Muscle of arm (tissue), 12 donors: ENCODE results near the gene NINL. TPM values are rescaled to one million over a fixed set of nuclear protein-coding genes. Genes with fewer than 3 reads are reported as not detected.
A peak's percentile ranks its signal among the peaks of the same experiment; 100 is the strongest.

Experiments used
- DNase-seq: peaks from one replicate; pipeline ENCODE4 v3.0.0-alpha.2; 2013
- polyA plus RNA-seq, 12 donors: library from polyadenylated mRNA; unstranded; fragments of 120-200 nt; gene quantifications; one replicate each; pipeline ENCODE4 v1.2.1, GENCODE V29; 2013; ENCODE audit not compliant: insufficient read length in 12 of 12

Gene NINL
- polyA plus RNA-seq, 12 donors: 10.0 to 31.5 (median 12.8) TPM; not detected in 1

DNA sequence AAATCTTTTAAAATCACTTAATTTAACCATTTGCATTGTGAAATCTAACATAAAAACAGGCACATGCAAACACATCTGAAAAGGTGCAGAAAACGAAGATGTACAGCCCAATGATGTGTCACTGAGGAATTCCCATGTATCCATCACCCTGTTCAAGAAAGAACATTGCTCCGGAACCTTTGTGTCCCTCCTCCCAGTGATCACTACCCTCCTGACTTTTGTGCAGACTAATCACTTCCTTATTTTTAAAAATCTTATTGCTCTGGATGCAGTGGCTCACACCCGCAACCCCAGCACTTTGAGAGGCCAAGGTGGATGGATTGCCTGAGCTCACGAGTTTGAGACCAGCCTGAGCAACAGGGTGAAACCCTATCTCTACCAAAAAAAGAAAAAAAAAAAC, 163.3 kb downstream of the NINL start:
- DNase-seq: no peak

DNA sequence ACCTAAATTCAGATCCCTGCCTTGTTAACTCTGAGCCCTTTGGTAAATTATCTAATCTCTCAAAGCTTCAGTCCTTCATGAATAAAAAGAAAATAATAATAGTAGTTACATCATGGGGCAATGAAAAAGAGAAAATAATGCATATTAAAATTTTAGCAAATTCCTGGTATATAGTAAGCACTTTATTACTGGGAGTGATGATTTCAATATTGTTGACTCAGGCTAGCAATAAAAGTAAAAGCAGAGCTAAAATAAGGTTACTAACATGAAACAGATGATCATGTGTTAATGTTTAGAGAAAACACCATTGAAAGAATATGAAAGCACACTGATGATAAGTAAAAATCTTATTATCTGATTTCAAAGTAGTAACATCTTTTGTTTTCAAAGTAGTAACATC, 164.2 kb downstream of the NINL start:
- DNase-seq: no peak

- DNase-seq: no peak
Measured at GRCh38 chr20:25418776-25419175, 166.6 kb downstream of the NINL start.

- no peak for DNase-seq
Measured at GRCh38 chr20:25408890-25409289, 176.4 kb downstream of the NINL start.

DNA sequence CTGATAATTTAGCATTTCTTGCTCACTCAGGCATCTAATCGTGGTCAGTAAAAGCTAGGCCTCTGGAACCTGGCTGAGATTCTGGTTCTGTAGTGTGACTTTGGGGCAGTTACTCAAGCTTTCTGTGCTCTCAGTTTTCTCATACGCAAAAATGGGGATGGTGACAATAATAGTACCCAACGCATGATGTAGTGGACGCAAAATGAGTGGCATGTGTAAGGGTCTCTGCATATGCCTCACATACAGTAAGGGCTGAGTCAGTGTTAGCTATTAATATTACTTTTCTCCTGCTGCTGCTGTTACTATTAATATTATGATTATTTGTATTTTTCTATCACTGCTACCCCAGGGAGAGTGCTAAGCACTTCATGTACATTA, 177.2 kb downstream of the NINL start:
- no peak for DNase-seq

DNA sequence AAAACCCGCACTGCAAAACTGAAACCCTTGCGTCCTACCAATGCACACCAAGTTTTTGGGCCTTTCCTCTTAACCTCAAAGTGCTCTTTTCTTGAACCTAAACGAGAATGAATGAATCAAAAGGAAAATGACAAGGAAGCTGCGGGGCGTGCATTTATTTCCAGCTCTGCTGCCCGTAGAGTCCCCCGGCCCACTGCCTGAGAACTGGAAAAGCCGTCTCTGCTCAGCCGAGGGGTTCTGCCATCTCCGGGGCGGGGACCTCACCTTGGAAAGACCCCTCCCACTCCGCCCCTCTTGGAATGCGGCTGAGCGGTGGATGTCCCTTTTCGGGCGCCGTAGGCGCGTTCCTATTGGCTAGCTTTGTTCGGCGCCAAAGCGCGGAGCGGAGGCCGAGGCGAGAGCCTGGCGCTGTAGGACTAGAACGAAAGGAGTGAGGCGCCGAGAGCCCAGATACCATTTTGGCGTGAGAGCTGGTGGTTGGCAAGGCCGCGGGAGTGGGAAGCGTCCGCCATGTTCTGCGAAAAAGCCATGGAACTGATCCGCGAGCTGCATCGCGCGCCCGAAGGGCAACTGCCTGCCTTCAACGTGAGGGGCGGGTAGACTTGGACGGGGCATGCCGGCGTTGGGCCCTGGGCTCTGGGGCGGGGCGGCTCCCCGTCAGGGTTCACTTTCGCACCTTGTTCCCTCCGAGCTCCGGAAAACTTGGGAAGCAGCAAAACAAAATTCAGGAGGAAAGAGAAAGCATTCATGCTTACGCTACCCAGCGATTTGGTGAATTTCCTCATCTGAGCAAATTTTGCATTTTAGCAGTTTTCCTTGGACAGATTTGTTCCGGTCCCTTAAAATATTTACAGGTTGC, 177.8 kb downstream of the NINL start, which contains the start of gene GINS1:
GINS1 (plus strand) TSS at position 363 of the 859 bp plus-strand sequence; CDS start at position 511, 148 bp downstream.
- DNase-seq: peak; percentile 91

Other genes with a start within 250 kb of the NINL start
- 10 to 100 TPM in 11 of 12 donors, not detected in 1; 10.1 to 25.2 (median 16.8) TPM for gene ABHD12, start 194.7 kb downstream of the NINL start, polyA plus RNA-seq
- 10 to 100 TPM in 2 of 12 donors, 1 to 10 TPM in 9, not detected in 1; 4.5 to 11.3 (median 8.7) TPM for gene GINS1, start 177.9 kb downstream of the NINL start, polyA plus RNA-seq
- 1 to 10 TPM in 11 of 12 donors, not detected in 1; 2.6 to 4.4 (median 3.9) TPM for gene NANP, start 38.5 kb upstream of the NINL start, polyA plus RNA-seq
- 10 to 100 TPM in 11 of 12 donors, not detected in 1; 16.7 to 32.0 (median 24.3) TPM for gene ZNF337, start 111.3 kb upstream of the NINL start, polyA plus RNA-seq